GM18508 (cell line): Measurements from ENCODE around the gene GLI1.
"Not testable (repeated sequence)": the region's sequence is repeated elsewhere in the genome, so short reads cannot be mapped to it uniquely, and the experiment has no call there.

Experiments used
- ATAC-seq: cut with Tn5 transposase; IDR thresholded peaks from one replicate; pipeline ENCODE4 v1.9.1; 2021; ENCODE audit warnings: moderate number of reproducible peaks; ENCODE audit not compliant: insufficient read depth, unreplicated experiment

The GLI1 gene

GRCh38 chr12:57459750-57460467, at the start of gene GLI1:
TSS of gene GLI1 (plus strand) at chr12:57459785. CDS start at chr12:57463692, 3,907 bp downstream.
- ATAC-seq: no peak

DNA sequence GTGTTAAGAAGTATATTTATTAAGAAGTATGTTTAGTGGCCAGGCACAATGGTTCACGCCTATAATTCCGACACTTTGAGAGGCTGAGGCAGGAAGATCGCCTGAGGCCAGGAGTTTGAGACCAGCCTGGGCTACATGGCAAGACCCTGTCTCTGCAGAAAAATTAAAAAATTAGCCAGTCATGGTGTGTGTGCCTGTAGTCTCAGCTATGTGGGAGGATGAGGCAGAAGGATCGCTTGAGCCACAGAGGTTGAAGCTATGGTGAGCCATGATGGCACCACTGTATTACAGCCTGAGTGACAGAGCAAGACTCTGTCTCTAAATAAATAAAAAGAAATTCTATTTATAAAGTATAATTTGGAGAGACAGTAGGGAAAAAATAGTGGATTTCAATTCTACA, 49.1 kb upstream of the GLI1 start:
- no peak for ATAC-seq

DNA sequence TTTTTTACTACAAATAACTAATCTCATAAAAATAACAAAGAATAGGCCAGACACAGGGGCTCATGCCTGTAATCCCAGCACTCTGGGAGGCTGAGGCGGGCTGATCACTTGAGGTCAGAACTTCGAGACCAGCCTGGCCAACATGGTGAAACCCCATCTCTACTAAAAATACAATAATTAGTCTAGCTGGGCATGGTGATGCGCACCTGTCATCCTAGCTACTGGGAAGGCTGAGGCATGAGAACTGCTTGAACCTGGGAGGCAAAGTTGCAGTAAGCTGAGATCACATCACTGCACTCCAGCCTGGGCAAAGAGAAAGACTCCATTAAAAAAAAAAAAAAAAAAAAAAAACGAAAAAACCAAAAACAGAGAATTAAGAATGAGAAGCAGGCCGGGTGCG, 45.4 kb upstream of the GLI1 start:
- not testable (repeated sequence) for ATAC-seq

GRCh38 chr12:57415088-57415487, 44.5 kb upstream of the GLI1 start:
- no peak for ATAC-seq

GRCh38 chr12:57416039-57416996, 43.3 kb upstream of the GLI1 start:
- ATAC-seq: no peak

GRCh38 chr12:57418255-57418654, 41.3 kb upstream of the GLI1 start:
- no peak for ATAC-seq

DNA sequence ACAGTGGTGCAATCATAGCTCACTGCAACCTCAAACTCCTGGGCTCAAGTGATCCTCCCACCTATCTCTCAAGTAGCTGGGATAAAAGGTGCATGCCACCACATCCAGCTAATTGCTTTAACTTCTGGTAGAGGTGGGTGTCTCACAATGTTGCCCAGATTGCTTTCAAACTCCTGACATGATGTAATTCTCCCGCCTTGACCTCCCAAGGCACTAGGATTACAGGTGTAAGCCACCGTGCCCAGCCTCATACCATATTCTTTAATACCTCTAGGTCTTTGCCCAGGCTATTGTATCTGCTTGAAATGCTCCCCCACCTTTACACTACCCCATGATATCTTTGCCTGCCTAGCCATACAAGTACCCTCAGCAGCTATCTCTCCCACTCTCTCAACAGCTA, 40.1 kb upstream of the GLI1 start:
- no peak for ATAC-seq

DNA sequence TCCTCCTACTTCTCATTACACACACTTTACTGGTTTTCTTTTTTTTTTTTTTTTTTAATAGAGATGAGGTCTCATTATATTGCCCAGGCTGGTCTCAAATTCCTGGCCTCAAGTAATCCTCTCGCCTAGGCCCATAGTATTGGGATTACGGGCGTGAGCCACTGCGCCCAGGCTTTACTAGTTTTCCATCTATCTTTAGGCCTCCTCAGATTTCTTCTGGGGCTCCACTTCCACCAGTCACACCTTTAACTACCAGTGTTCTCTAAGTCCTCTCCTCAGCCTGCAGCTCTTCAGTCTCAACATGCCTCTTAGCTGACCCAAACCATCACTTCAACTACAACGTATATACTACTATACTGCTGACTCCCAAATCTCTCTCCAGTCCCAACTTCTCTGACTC, 39.1 kb upstream of the GLI1 start:
- ATAC-seq: no peak

DNA sequence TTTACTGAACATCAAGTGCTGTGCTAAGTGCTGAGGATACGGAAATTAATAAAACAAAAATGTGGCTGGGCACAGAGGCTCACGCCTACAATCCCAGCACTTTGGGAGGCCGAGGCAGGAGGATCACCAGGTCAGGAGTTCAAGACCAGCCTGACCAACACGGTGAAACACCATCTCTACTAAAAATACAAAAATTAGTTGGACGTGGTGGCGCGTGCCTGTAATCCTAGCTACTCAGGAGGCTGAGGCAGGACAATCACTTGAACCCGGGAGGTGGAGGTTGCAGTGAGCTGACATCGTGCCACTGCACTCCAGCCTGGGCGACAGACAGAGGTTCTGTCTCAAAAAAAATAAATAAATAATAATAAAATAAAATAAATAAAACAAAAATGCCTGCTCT, 32.6 kb upstream of the GLI1 start:
- not testable (repeated sequence) for ATAC-seq

GRCh38 chr12:57428965-57429364, 30.6 kb upstream of the GLI1 start:
- ATAC-seq: no peak

GRCh38 chr12:57429473-57430111, 30.0 kb upstream of the GLI1 start:
- no peak for ATAC-seq

- ATAC-seq: no peak
Observed at GRCh38 chr12:57430112-57430930, 29.3 kb upstream of the GLI1 start.

- ATAC-seq: peak; percentile 64
Observed at GRCh38 chr12:57430931-57431566, 28.5 kb upstream of the GLI1 start, which contains the start of gene R3HDM2. TSS of gene R3HDM2 (minus strand) at chr12:57431043. CDS start at chr12:57310428, 120,615 bp downstream.

DNA sequence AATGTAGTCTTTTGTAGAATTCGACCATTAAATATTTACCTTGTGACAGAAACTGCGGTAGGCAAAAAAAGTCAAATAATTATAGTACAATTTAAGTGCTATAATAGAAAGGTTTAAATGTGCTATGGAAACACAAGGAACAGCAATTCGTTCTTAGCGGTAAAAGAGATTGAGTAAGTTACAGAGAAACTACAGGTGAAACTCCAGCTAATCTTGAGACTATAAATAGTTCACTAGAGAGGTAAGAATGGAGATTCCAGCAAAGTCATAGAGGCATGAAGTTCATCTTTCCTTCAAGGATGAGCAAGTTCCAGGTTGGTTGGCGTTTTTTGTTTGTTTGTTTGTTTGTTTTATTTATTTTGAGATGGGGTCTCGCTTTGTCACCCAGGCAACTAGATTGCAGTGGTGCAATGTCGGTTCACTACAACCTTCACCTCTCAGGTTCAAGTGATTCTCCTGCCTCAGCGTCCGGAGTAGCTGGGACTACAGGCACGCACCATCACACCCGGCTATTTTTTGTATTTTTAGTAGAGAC, 27.9 kb upstream of the GLI1 start:
- no peak for ATAC-seq

DNA sequence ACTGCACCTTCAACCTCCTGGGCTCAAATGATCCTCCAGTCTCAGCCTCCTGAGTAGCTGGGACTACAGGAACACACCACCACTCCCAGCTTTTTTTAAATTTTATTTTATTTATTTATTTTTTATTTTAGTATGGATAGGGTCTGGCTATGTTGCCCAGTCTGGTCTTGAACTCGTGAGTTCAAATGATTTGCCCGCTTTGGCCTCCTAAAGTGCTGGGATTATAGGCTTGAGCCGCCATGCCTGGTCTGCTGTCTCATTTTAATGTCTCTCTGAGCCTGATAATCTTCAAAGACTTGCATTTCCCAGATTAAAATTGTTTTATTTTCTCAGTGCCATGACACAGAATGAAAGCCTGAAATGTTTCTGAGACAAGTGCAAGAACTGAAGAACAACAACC, 26.2 kb upstream of the GLI1 start:
- ATAC-seq: no peak

GRCh38 chr12:57434517-57435223, 24.9 kb upstream of the GLI1 start, which contains the start of gene INHBC:
TSS of gene INHBC (plus strand) at chr12:57434784. CDS start at chr12:57434887, 103 bp downstream.
- no peak for ATAC-seq

DNA sequence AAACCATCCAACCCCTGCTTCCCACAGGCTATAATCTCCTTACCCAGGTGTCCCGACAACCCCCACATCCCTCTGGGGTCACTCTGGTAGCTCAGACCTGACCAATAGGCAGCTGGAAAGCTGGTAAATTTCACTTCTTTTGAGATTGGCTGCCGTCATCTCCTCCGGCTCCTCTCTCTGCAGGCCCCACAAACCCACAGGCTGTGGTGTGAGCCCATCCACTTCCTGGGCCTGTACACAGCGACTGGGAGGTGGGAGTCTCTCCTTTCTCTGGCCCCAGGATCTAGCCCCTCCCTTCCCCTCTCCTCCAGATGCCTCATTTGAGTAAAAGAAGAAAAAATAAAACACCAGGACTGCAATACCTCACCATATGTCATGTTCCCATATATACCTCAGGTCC, 24.3 kb upstream of the GLI1 start:
- no peak for ATAC-seq

DNA sequence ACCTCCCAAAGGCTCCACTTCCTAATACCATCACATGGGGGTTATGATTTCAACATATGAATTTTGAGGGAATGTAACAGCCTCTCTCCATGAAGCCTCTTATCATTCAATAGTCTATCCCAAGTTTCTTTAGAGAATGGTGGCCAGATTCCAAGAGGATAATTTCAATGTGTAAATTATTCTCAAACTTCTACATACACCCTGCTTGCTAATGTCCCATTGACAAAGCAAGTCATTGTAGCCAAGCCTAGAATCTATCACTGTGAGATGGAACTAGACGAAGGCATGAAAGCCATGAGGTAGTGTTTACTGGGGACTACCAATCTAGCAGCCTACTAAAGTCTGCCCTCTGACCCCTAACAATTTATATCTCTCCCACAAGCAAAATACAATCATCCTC, 21.2 kb upstream of the GLI1 start:
- no peak for ATAC-seq
